Measurements from ENCODE around the gene DMAC1.

DMAC1 gene

DNA sequence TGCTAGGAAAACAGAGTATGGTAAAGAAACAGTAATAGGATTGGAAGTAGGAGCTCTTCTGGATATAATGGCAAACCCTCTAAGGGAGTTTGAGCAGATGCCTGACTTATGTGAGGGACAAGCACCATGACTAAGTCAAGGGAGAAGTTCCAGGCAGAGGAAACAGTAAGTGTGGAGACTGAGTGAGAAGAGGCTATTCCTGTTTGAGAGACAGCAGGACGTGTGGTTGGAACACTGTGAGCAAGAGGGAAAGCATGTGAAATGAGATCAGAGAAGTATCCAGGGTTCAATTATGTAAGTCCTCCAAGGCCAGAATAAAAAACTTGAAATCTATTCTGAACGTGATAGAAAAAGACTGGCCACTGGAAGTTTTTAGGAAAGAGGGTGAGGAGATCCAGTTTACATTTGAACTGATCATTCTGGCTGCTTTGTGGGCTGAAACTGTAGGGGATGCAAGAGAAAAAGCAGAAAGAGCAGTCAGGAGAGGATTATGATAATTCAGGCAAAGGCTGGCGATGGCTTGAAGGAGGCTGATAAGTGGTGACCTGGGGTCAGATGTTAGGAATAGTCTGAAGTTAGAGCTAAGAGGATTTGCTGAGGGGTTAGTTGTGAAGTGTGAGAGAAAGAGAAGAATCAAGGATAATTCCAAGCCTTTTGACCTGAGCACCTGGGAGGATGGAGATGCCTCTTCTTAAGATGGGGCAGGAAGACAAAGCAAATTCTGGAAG, 19.2 kb downstream of the DMAC1 start:
- H3K4me3 ChIP-seq (ENCODE audit: control insufficient read depth, low read depth, low read length): no peak overlapping the region
- DNase-seq (ENCODE audit: low read depth): peak; percentile 20
- TF ChIP-seq, protein P1, sequence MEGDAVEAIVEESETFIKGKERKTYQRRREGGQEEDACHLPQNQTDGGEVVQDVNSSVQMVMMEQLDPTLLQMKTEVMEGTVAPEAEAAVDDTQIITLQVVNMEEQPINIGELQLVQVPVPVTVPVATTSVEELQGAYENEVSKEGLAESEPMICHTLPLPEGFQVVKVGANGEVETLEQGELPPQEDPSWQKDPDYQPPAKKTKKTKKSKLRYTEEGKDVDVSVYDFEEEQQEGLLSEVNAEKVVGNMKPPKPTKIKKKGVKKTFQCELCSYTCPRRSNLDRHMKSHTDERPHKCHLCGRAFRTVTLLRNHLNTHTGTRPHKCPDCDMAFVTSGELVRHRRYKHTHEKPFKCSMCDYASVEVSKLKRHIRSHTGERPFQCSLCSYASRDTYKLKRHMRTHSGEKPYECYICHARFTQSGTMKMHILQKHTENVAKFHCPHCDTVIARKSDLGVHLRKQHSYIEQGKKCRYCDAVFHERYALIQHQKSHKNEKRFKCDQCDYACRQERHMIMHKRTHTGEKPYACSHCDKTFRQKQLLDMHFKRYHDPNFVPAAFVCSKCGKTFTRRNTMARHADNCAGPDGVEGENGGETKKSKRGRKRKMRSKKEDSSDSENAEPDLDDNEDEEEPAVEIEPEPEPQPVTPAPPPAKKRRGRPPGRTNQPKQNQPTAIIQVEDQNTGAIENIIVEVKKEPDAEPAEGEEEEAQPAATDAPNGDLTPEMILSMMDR (IDR thresholded peaks at IDR 0.05; ENCODE audit: control insufficient read depth, insufficient read depth, low read depth, low read length, missing control alignments): no peak

DNA sequence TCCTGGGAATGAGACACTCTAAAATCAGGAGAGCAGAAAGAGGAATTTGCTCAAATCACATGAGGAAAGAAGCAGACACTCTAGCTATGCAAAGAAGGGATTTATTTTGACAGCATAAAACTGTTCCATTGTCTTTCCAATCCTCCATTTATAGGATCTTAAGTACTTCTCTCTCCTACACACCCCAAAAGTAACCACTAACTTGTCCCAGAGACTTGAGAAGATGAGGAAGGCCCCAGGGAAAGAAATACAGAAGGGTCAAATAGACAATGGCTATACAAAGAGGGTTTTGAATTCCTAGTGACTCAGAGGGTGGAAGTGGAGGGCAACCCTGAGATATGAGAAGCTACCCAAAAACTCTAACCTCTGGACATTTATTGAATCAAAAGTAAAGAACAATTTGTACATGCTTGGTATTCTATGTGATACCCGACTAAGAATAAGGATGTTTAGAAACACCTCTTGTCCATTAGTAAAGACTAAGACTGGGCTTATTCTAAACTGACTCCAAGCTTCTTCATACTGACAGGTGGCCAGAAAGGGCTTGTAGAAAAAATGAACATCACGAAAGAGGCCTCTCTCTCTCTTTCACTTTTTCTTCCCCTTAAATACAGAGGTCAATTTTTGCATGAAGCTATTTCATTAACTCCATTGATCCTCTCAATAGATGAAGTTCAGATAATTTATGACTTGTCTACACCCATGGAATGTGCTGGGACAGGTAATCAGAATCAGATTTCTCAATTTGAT, 20.6 kb downstream of the DMAC1 start:
- no peak for DNase-seq (ENCODE audit: low read depth)
- no peak overlapping the region for H3K4me3 ChIP-seq (ENCODE audit: control insufficient read depth, low read depth, low read length)
- TF ChIP-seq, protein P1 (IDR thresholded peaks at IDR 0.05; ENCODE audit: control insufficient read depth, insufficient read depth, low read depth, low read length, missing control alignments): no peak

DNA sequence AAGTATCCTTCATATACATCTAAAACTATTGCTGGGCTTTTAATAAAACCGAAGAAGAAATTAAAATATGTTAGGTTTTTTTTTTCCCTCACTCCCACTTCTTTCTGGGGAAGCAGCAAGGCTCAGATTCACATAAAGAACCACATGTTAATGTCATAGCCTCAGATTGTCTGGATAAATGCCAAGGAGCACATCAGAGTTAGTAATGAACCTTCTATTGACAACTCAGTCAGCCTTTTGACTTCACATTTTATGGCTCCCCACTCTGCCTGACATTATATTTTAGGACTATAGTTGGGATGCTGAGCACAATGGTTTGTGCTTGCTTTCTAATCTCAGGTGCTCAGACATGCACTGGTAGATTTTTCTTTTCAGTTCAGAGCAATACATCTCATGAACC, 21.8 kb downstream of the DMAC1 start:
- no peak for DNase-seq (ENCODE audit: low read depth)
- TF ChIP-seq, protein P1 (IDR thresholded peaks at IDR 0.05; ENCODE audit: control insufficient read depth, insufficient read depth, low read depth, low read length, missing control alignments): no peak

DNA sequence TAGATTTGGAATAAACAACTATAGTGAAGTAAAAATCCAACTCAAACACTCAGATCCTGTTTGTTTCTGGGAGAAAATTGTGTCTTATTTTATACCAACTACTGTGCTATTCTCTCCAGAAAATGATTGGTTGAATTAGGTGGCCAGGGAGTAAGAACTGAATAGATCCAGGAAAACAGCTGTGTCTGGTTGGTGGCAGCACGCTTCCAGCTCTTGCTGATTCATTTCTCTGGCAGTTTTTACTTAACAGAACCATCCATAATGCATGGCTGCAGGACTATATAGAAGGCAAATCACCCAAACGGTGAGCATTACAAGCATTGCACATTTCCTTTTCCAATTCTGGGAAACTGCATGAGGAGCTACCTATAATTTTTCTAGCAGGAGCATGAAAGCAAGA, 29.5 kb downstream of the DMAC1 start:
- no peak for DNase-seq (ENCODE audit: low read depth)
- H3K4me3 ChIP-seq (ENCODE audit: control insufficient read depth, low read depth, low read length): no peak overlapping the region
- TF ChIP-seq, protein P1 (IDR thresholded peaks at IDR 0.05; ENCODE audit: control insufficient read depth, insufficient read depth, low read depth, low read length, missing control alignments): no peak

More for the DNA sequence above, 21.8 kb downstream of the DMAC1 start:
- no peak overlapping the region for H3K4me3 ChIP-seq (ENCODE audit: control insufficient read depth, low read depth, low read length)

DNA sequence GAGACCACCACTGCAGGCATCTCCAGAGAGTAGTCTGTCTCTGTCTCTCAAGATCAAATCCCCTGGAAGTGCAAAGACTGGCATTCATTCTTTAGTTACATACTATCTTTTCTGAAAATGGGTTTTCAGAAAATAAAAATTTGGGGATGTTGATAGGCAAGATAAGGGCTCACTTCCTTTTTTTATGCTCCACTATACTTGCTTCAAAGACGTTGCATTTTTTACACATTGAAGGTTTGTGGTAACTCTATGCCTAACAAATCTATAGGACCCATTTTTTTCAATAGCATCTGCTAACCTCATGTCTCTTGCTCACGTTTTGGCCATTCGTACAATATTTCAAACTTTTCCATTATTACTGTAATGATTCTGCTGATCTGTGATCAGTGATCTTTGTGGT, 37.0 kb downstream of the DMAC1 start:
- TF ChIP-seq, protein P1 (IDR thresholded peaks at IDR 0.05; ENCODE audit: control insufficient read depth, insufficient read depth, low read depth, low read length, missing control alignments): no peak
- no peak overlapping the region for H3K4me3 ChIP-seq (ENCODE audit: control insufficient read depth, low read depth, low read length)
- no peak for DNase-seq (ENCODE audit: low read depth)

DNA sequence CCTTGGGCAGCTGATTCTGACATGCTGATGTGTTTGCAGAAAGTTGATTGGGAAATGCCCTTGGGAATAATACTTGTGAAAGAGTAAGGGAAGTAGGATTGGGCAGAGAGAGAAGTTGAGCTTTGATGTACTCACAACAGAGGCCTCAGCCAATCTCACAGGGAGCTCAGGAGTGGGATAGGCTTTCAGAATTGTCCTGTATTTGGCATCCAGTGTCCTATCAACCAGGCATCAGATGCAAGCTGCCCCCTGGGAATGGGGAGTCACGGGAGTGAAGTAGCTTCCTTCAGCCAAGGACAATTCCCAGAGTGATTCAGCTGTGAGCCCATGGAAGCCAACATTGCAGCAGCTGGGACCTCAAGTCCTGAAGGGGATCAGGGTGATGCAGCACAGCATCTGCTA, 39.6 kb downstream of the DMAC1 start:
- no peak overlapping the region for H3K4me3 ChIP-seq (ENCODE audit: control insufficient read depth, low read depth, low read length)
- DNase-seq (ENCODE audit: low read depth): no peak
- TF ChIP-seq, protein P1 (IDR thresholded peaks at IDR 0.05; ENCODE audit: control insufficient read depth, insufficient read depth, low read depth, low read length, missing control alignments): no peak

All from AG09309 (cell line).